Erythroblast (primary cell): ENCODE results near the gene FGF19.

ENCODE experiments used
- DNase-seq, 2 experiments: peaks; one replicate each; lab custom pipeline; 2025; lab: John Stamatoyannopoulos, UW
- GATA1 ChIP-seq: IDR thresholded peaks from 2 replicates; pipeline ENCODE4 v1.6.1; 2011; ENCODE audit warnings: low read depth, mild to moderate bottlenecking, control low read depth, low read length, moderate library complexity
- POLR2A ChIP-seq: IDR thresholded peaks from 2 replicates; pipeline ENCODE4 v1.6.1; 2011; ENCODE audit warnings: mild to moderate bottlenecking, low read length

The FGF19 gene

GRCh38 chr11:69664103-69664775 lies 39.6 kb downstream of the FGF19 start:
- TF ChIP-seq POLR2A = no peak
- TF ChIP-seq GATA1 = no peak
- DNase-seq = no peak

GRCh38 chr11:69663326-69663725 lies 40.5 kb downstream of the FGF19 start:
- TF ChIP-seq POLR2A (no peak), GATA1 (no peak)
- no peak for DNase-seq

GRCh38 chr11:69662806-69663205 lies 41.0 kb downstream of the FGF19 start:
- DNase-seq = no peak
- TF ChIP-seq POLR2A (no peak), GATA1 (no peak)

- peak in 1 of 2 experiments; percentile 12 for DNase-seq
- TF ChIP-seq GATA1 (no peak), POLR2A (no peak)
Measured at GRCh38 chr11:69662021-69662698, 41.7 kb downstream of the FGF19 start.

- TF ChIP-seq GATA1 (no peak), POLR2A (no peak)
- no peak for DNase-seq
Measured at GRCh38 chr11:69661413-69661715, 42.5 kb downstream of the FGF19 start.

GRCh38 chr11:69660001-69660500 lies 43.8 kb downstream of the FGF19 start:
- DNase-seq = no peak
- TF ChIP-seq POLR2A = no peak
- no peak for TF ChIP-seq GATA1

- no peak for TF ChIP-seq POLR2A
- TF ChIP-seq GATA1 = no peak
- no peak for DNase-seq
Measured at GRCh38 chr11:69659591-69659990, 44.2 kb downstream of the FGF19 start.

GRCh38 chr11:69658626-69659450 lies 45.0 kb downstream of the FGF19 start:
- DNase-seq = no peak

GRCh38 chr11:69657911-69658625 lies 45.8 kb downstream of the FGF19 start:
- no peak for TF ChIP-seq POLR2A
- TF ChIP-seq GATA1 = no peak
- no peak for DNase-seq

More at GRCh38 chr11:69658626-69659450, 45.0 kb downstream of the FGF19 start:
- TF ChIP-seq GATA1 = no peak
- no peak for TF ChIP-seq POLR2A

GRCh38 chr11:69657456-69657910 lies 46.3 kb downstream of the FGF19 start:
- DNase-seq = no peak
- TF ChIP-seq POLR2A (no peak), GATA1 (no peak)

- DNase-seq = no peak
- TF ChIP-seq GATA1 (no peak), POLR2A (no peak)
Measured at GRCh38 chr11:69656536-69657455, 47.0 kb downstream of the FGF19 start.
